MCF 10A (cell line): Measurements from ENCODE around the gene SHISA5. TPM values are rescaled to one million over a fixed set of nuclear protein-coding genes. Genes with fewer than 3 reads are reported as not detected.

Experiments
- BruUV-seq: library from RNA; stranded (reverse); fragments of 400-500 nt; replicated peaks from 2 replicates; lab custom pipeline; 2021; lab: Mats Ljungman, UMichigan
- CTCF ChIA-PET: fragments of 300-600 bp; sonication (Branson Sonifier 250); formaldehyde crosslinking; extraction: SDS; loops from one replicate; lab custom pipeline; 2021; ENCODE audit warnings: antibody characterized with exemption, inconsistent platforms; lab: Yijun Ruan, JAX
- POLR2A ChIA-PET: fragments of 300-600, 350-650 bp; sonication (Branson Sonifier 250); formaldehyde crosslinking; extraction: SDS; loops from one replicate; lab custom pipeline; 2020; ENCODE audit warnings: antibody characterized with exemption, inconsistent platforms; lab: Yijun Ruan, JAX
- DNase-seq: peaks from one replicate; pipeline ENCODE4 v3.0.0-alpha.2; 2018; ENCODE audit not compliant: unreplicated experiment
- H3K27ac Mint-ChIP-seq: one replicate; pipeline ENCODE4 v1.8.0; 2022; ENCODE audit warnings: mild to moderate bottlenecking, low read depth, mixed read lengths; ENCODE audit not compliant: unreplicated experiment
- H3K27me3 Mint-ChIP-seq: one replicate; pipeline ENCODE4 v1.8.0; 2022; ENCODE audit warnings: mixed read lengths; ENCODE audit not compliant: insufficient read depth, unreplicated experiment
- H3K36me3 Mint-ChIP-seq: one replicate; pipeline ENCODE4 v1.8.0; 2022; ENCODE audit warnings: mild to moderate bottlenecking, moderate library complexity, mixed read lengths; ENCODE audit not compliant: insufficient read depth, unreplicated experiment
- H3K4me1 Mint-ChIP-seq: one replicate; pipeline ENCODE4 v1.8.0; 2022; ENCODE audit warnings: mixed read lengths; ENCODE audit not compliant: insufficient read depth, unreplicated experiment
- H3K4me3 Mint-ChIP-seq: one replicate; pipeline ENCODE4 v1.8.0; 2022; ENCODE audit warnings: mild to moderate bottlenecking, moderate library complexity, mixed read lengths; ENCODE audit not compliant: unreplicated experiment
- H3K9me3 Mint-ChIP-seq: one replicate; pipeline ENCODE4 v1.8.0; 2022; ENCODE audit warnings: mixed read lengths; ENCODE audit not compliant: unreplicated experiment
- intact Hi-C: fragments of 100-400 bp; cut with micrococcal nuclease; formaldehyde crosslinking; loops from 2 replicates; pipeline ENCODE4 v1.14.1; 2022
- total RNA-seq: library from RNA; stranded (reverse); gene quantifications from 2 replicates; pipeline ENCODE4 v1.2.3, GENCODE V29; 2022
- TF ChIP-seq, protein P1 (sequence below): fragments of 200-600 bp; IDR thresholded peaks from one replicate; pipeline ENCODE4 v1.8.0; 2022; ENCODE audit warnings: antibody characterized with exemption, mild to moderate bottlenecking; ENCODE audit not compliant: unreplicated experiment

The SHISA5 gene
- total RNA-seq, 1 experiment from 2014 or later, result 131 TPM

GRCh38 chr3:48478626-48479555 lies 25.1 kb downstream of the SHISA5 start:
- ChIA-PET POLR2A (no interaction called here), CTCF (no interaction called here)
- Mint-ChIP-seq H3K4me3 (no peak overlapping the region), H3K4me1 (no peaks in the 10 kb centered on the region), H3K27me3 (no peaks in the 10 kb centered on the region), H3K27ac (no peak overlapping the region), H3K9me3 (no peaks in the 10 kb centered on the region), H3K36me3 (peaks cover 15% of the 10 kb centered on the region)
- TF ChIP-seq, protein P1, sequence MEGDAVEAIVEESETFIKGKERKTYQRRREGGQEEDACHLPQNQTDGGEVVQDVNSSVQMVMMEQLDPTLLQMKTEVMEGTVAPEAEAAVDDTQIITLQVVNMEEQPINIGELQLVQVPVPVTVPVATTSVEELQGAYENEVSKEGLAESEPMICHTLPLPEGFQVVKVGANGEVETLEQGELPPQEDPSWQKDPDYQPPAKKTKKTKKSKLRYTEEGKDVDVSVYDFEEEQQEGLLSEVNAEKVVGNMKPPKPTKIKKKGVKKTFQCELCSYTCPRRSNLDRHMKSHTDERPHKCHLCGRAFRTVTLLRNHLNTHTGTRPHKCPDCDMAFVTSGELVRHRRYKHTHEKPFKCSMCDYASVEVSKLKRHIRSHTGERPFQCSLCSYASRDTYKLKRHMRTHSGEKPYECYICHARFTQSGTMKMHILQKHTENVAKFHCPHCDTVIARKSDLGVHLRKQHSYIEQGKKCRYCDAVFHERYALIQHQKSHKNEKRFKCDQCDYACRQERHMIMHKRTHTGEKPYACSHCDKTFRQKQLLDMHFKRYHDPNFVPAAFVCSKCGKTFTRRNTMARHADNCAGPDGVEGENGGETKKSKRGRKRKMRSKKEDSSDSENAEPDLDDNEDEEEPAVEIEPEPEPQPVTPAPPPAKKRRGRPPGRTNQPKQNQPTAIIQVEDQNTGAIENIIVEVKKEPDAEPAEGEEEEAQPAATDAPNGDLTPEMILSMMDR, result no peak
- no peak for DNase-seq
- BruUV-seq, result no TSS peak
- intact Hi-C loops, result no loop called here

DNA sequence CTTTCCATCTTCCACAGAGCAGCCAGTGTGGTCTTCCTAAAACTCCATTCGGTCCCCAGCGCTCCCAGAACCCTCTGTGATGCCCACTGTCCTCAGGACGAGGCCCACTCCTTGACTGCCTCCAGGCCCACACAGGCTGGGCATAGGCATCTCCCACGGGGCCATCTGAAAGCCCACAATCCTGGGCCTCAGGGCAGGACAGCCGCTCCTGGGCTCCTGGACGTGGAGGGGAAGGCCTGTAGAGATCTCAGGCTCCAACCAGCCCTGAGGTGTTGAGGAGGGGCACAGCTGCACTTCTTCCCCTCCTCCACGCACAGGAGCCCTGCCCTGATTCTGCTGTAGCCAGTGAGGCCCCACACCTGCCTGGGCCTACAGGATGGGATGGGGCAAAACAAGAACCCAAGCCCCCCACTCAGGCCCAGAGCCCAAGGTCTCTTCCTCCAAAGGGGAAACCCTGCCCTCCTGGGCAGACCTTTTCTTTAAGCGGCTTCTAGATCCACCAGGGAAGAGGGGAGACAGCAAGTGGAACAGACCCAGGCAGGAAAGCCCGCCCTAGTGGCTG lies 25.9 kb downstream of the SHISA5 start:
- Mint-ChIP-seq H3K9me3 (no peaks in the 10 kb centered on the region), H3K4me3 (no peak overlapping the region), H3K4me1 (peaks cover 5% of the 10 kb centered on the region), H3K27me3 (no peaks in the 10 kb centered on the region), H3K27ac (no peak overlapping the region), H3K36me3 (peaks cover 15% of the 10 kb centered on the region)
- intact Hi-C loops, result no loop called here
- TF ChIP-seq, protein P1, result no peak
- no TSS peak for BruUV-seq
- POLR2A ChIA-PET, result no interaction called here
- CTCF ChIA-PET, result no interaction called here
- DNase-seq, result no peak

DNA sequence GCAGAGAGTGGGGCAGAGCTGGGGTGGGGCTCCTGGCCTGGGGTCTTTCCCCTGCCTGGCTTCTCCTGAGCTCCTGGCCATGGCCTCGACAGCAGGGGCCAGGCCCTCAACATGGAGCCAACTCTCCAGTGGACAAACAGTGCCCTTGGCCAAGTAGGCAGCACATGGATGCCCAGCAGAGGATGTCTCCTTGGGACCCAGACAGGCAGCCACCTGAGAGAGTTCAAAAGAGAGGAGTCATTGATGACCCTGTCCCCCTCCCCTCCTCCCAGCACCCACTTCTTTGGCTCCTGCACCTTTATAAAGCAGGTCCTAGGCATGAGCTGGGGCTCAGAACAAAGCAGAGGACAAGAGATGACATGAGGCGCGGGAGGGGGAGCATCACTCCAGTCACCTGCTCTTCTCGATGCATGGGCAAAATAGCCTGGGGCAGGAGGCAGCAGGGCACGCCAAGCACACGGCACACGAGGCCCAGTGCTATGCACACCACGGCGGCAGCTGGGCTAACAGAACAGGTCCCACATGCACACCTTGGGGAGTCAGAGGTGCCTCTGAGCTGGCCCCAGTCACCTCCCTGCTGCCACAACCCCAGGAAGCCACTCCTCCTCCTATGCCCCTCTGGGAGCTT lies 27.4 kb downstream of the SHISA5 start:
- ChIA-PET POLR2A (interaction anchor here (0.7 kb wide), 1 partner anchor 10 kb away, joined by 4 read pairs; no protein-coding TSS in a partner anchor), CTCF (interaction anchor here (0.6 to 1.6 kb wide), 3 partner anchors 9 to 69 kb away, joined by 3 to 5 read pairs (median 4); no protein-coding TSS in a partner anchor)
- TF ChIP-seq, protein P1, result no peak
- H3K4me1 Mint-ChIP-seq, result peaks cover 5% of the 10 kb centered on the region
- H3K36me3 Mint-ChIP-seq, result peaks cover 21% of the 10 kb centered on the region
- no peak overlapping the region for H3K27ac Mint-ChIP-seq
- no peak overlapping the region for H3K4me3 Mint-ChIP-seq
- intact Hi-C loops, result no loop called here
- H3K27me3 Mint-ChIP-seq, result no peaks in the 10 kb centered on the region
- no TSS peak for BruUV-seq
- no peak for DNase-seq
- no peaks in the 10 kb centered on the region for H3K9me3 Mint-ChIP-seq

- intact Hi-C loops, result no loop called here
- CTCF ChIA-PET, result no interaction called here
- TF ChIP-seq, protein P1, result no peak
- no TSS peak for BruUV-seq
- Mint-ChIP-seq H3K27ac (no peak overlapping the region), H3K36me3 (peaks cover 21% of the 10 kb centered on the region), H3K4me1 (peaks cover 6% of the 10 kb centered on the region), H3K9me3 (no peaks in the 10 kb centered on the region), H3K4me3 (no peak overlapping the region), H3K27me3 (no peaks in the 10 kb centered on the region)
- no peak for DNase-seq
- POLR2A ChIA-PET, result interaction anchor here (0.6 kb wide), 1 partner anchor 17 kb away, joined by 4 read pairs; no protein-coding TSS in a partner anchor
Measured at GRCh38 chr3:48475188-48475587, 28.8 kb downstream of the SHISA5 start.
